K562 (cell line): ENCODE results near the gene DNAAF3. TPM values are rescaled to one million over a fixed set of nuclear protein-coding genes. Genes with fewer than 3 reads are reported as not detected.

Source experiments
- ATF4 ChIP-seq: fragments of 450-650 bp; formaldehyde crosslinking; IDR thresholded peaks from 2 replicates; pipeline ENCODE4 v1.4.0; 2022; ENCODE audit warnings: mild to moderate bottlenecking, moderate library complexity
- ATF6 ChIP-seq: sonication (generic); formaldehyde crosslinking; IDR thresholded peaks from 2 replicates; pipeline ENCODE4 v1.4.0; 2020; ENCODE audit warnings: mild to moderate bottlenecking, missing genetic modification reagents
- HNRNPH1 ChIP-seq: fragments of 200-400 bp; formaldehyde crosslinking; optimal IDR thresholded peaks from 2 replicates; pipeline ENCODE3; 2017; ENCODE audit warnings: low read depth, mild to moderate bottlenecking, low read length, moderate library complexity
- ID3 ChIP-seq, 2 experiments: fragments of 250-450 bp in 1 of 2; fragments of 450-650 bp in 1 of 2; sonication (Bioruptor Pico) in 1 of 2; IDR thresholded peaks; 2 replicates each; pipeline versions ENCODE4 v1.6.1 to v1.8.0; 2016 to 2021; ENCODE audit warnings: mild to moderate bottlenecking in 2 of 2, moderate library complexity in 2 of 2, missing compliant biosample characterization in 1 of 2, missing genetic modification characterization in 1 of 2
- NELFE ChIP-seq: IDR thresholded peaks from 2 replicates; pipeline ENCODE4 v1.6.1; 2011; ENCODE audit warnings: mild to moderate bottlenecking; ENCODE audit not compliant: insufficient read depth, insufficient read length
- RCOR1 ChIP-seq, 2 experiments: IDR thresholded peaks; 2 replicates each; pipeline ENCODE4 v1.6.1; 2012; ENCODE audit warnings: low read depth in 2 of 2, low read length in 2 of 2, borderline replicate concordance in 1 of 2, improper control_type of control experiment in 1 of 2
- SP2 ChIP-seq: IDR thresholded peaks from 2 replicates; pipeline ENCODE4 v1.6.1; 2011; ENCODE audit warnings: mild to moderate bottlenecking, low read depth, low read length, moderate library complexity; ENCODE audit not compliant: poor library complexity, severe bottlenecking; ENCODE audit errors: extremely low read depth
- SRSF7 ChIP-seq: fragments of 200-400 bp; formaldehyde crosslinking; optimal IDR thresholded peaks from 2 replicates; pipeline ENCODE3; 2017; ENCODE audit warnings: mild to moderate bottlenecking, low read depth, low read length
- ZBTB9 ChIP-seq: fragments of 450-650 bp; formaldehyde crosslinking; IDR thresholded peaks from 2 replicates; pipeline ENCODE4 v1.4.0; 2020; ENCODE audit warnings: mild to moderate bottlenecking, moderate library complexity
- ZNF134 ChIP-seq: fragments of 250-450 bp; sonication (Bioruptor Pico); conservative IDR thresholded peaks from 2 replicates; pipeline ENCODE4 v1.4.0; 2020
- ZNF174 ChIP-seq: fragments of 250-450 bp; sonication (Bioruptor Pico); IDR thresholded peaks from 2 replicates; pipeline ENCODE4 v1.4.0; 2020; ENCODE audit warnings: mild to moderate bottlenecking
- ZNF3 ChIP-seq: fragments of 250-450 bp; sonication (Bioruptor Pico); IDR thresholded peaks from 2 replicates; pipeline ENCODE4 v1.5.0; 2021; ENCODE audit warnings: mild to moderate bottlenecking, moderate library complexity
- ZNF384 ChIP-seq: IDR thresholded peaks from 2 replicates; pipeline ENCODE4 v1.6.1; 2012; ENCODE audit warnings: low read depth, low read length, improper control_type of control experiment
- polyA plus RNA-seq, 8 experiments: library from polyadenylated mRNA; depleted of rRNA in 4 of 8; stranded (reverse) in 5 of 8; unstranded in 3 of 8; fragments of >200 nt; fragmentation: Nextera tagmentation in 2 of 8; fragmentation: Illumina TruSeq in 1 of 8; extraction: Ambion mirVana in 2 of 8; extraction: Trizol in 1 of 8; gene quantifications; 2 replicates each; pipeline versions ENCODE4 v1.2.1 to v1.2.3, GENCODE V29; 2011 to 2014; ENCODE audit warnings: inconsistent platforms in 1 of 8, missing spikeins in 1 of 8
- total RNA-seq, 7 experiments: library from RNA; depleted of rRNA in 6 of 7; stranded (reverse); fragments of >200 nt in 6 of 7; fragmentation: Illumina TruSeq in 2 of 7; extraction: Trizol in 2 of 7; gene quantifications; 2 replicates each; pipeline versions ENCODE4 v1.2.1 to v1.2.3, GENCODE V29; 2011 to 2021; ENCODE audit warnings: low replicate concordance in 1 of 7
- TF ChIP-seq, protein P1 (sequence below): sonication (generic); formaldehyde crosslinking; IDR thresholded peaks from 2 replicates; pipeline ENCODE4 v1.8.0; 2022; ENCODE audit warnings: mild to moderate bottlenecking, missing genetic modification reagents
- TF ChIP-seq, protein P2 (sequence below): sonication (generic); IDR thresholded peaks from 2 replicates; pipeline ENCODE4 v1.6.1; 2016

The DNAAF3 gene
- total and polyA plus RNA-seq, 9 of the 15 experiments (the other 6 are each of a cell fraction or from before 2014, with no cell fraction given): 21.6 to 61.5 (median 43.0) TPM

DNA sequence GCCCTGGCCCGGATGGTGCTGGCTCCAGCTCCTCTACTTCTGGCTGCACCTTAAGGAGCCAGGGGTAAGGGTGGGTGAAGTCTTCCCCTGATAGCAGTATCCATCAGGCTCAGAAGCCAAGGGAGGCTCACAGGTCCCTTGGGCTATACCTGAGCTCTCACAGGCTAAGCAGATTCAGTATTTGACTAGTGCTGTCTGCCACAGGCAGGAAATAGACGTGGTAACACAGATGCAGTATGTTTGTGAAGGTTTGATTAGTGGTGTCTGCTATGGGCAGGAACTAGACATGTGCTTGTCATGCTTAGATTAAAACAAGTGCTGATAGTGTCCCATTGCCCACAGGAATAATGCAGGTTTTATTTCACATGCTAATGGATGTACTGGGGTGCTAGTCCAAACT lies 9.7 kb upstream of the DNAAF3 start (continued):
- TF ChIP-seq SP2 (no peak), ATF4 (CRISPR knock-in tag) (no peak), ZNF384 (no peak), SRSF7 (no peak), ATF6 (CRISPR knock-in tag) (no peak), ID3 (CRISPR knock-in tag; IDR thresholded peaks at IDR 0.05) (no peak), ID3 (tag; IDR thresholded peaks at IDR 0.05) (no peak), ZNF134 (CRISPR knock-in tag) (no peak), ZNF3 (CRISPR knock-in tag) (no peak), ZBTB9 (CRISPR knock-in tag) (no peak), ZNF174 (no peak), HNRNPH1 (no peak), RCOR1 (IDR thresholded peaks at IDR 0.05; ENCODE audit: borderline replicate concordance in 1 of 2, low read depth in 2 of 2, low read length in 2 of 2) (peak in 1 of 2 experiments; percentile 26; a peak in 1 of 4 replicates), NELFE (no peak)
- TF ChIP-seq, protein P1, sequence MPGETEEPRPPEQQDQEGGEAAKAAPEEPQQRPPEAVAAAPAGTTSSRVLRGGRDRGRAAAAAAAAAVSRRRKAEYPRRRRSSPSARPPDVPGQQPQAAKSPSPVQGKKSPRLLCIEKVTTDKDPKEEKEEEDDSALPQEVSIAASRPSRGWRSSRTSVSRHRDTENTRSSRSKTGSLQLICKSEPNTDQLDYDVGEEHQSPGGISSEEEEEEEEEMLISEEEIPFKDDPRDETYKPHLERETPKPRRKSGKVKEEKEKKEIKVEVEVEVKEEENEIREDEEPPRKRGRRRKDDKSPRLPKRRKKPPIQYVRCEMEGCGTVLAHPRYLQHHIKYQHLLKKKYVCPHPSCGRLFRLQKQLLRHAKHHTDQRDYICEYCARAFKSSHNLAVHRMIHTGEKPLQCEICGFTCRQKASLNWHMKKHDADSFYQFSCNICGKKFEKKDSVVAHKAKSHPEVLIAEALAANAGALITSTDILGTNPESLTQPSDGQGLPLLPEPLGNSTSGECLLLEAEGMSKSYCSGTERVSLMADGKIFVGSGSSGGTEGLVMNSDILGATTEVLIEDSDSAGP (CRISPR knock-in tag): no peak
- TF ChIP-seq, protein P2, sequence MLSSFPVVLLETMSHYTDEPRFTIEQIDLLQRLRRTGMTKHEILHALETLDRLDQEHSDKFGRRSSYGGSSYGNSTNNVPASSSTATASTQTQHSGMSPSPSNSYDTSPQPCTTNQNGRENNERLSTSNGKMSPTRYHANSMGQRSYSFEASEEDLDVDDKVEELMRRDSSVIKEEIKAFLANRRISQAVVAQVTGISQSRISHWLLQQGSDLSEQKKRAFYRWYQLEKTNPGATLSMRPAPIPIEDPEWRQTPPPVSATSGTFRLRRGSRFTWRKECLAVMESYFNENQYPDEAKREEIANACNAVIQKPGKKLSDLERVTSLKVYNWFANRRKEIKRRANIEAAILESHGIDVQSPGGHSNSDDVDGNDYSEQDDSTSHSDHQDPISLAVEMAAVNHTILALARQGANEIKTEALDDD: no peak
